Activated CD8-positive, alpha-beta memory T cell treated with anti-CD3 and anti-CD28 coated beads for 1 hour (primary cell): ENCODE results near the gene CALB2.

Experiments
- DNase-seq, 2 donors: peaks; one replicate each; pipeline ENCODE4 v3.0.0-alpha.2; 2020; ENCODE audit warnings: low read depth in 1 of 2; ENCODE audit errors: extremely low read depth in 1 of 2

The CALB2 gene

DNA sequence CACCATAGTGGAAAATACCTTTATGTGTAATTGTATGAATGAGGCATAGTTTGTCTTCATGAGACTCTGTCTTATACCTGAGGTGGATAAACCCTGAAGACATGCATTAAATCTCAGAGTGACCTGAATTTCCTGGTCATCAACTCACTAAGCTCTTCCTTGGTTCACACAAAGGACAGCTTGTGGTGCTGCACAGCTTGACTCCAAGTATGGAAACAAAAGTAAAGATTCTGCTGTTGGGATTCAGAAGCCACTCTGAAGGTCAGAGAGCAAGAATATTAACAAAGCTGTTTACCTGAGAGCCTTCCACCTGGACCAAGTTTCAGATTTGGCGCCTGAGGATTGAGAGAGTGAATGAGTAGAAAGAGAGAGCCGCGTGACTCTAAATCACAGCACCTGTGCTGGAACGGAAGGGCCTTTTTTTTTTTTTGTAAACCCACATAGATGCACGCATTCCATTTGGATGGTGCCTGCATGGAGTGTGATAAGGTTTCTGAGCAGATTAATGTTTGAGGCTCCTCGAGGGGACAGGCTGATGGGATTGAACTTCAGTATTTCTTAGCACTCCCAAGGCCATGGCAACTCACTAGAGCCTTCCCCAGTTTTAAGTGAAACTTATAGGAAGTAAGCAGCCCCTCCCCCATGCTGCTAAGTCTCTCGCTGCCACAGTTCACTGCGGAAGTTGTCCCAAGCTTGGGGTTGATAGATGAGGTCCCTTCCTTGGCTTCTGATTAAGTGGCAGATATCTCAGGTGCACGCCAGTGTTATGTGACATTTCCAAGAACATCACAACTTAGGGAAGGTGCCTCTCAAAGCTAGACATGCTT is 28.7 kb downstream of the CALB2 start:
- DNase-seq: no peak

DNA sequence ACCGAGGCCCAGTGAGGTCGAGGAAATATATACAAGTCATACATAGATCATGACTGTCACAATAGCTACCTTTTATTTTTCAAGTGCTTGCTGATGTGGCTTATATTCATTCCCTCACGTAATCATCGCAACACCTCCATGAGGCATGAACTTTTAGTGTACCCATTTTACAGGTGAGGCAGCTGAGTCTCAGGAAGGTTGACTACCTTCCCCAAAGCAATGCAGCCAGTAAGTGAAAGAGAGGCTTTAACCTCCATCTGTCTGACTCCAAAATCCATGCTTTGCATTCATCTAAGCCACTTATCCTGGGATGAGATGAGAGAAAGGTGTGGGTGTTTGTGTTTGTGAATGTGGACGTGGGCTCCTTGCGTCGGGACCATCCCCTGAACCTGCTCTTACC is 30.8 kb downstream of the CALB2 start:
- DNase-seq: no peak

DNA sequence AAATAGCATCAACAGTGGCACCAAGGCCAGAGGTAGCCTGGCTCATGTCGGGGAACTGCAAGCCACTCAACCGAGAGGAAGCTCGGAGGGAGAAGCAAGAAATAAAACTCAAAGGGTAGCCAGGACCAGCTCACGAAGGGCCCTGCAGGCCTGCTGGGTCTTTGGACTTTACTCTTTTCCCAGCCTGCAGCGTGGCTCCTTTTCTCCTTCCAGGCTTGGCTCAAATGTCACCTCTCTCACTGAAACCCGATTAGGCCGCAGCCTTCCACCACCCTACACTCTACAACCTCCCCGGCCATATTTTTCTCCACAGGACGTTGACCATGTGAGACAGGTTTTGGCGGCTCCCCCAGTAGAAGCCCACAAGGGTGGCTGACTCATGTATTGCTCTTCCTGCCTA is 38.1 kb downstream of the CALB2 start:
- DNase-seq: no peak

DNA sequence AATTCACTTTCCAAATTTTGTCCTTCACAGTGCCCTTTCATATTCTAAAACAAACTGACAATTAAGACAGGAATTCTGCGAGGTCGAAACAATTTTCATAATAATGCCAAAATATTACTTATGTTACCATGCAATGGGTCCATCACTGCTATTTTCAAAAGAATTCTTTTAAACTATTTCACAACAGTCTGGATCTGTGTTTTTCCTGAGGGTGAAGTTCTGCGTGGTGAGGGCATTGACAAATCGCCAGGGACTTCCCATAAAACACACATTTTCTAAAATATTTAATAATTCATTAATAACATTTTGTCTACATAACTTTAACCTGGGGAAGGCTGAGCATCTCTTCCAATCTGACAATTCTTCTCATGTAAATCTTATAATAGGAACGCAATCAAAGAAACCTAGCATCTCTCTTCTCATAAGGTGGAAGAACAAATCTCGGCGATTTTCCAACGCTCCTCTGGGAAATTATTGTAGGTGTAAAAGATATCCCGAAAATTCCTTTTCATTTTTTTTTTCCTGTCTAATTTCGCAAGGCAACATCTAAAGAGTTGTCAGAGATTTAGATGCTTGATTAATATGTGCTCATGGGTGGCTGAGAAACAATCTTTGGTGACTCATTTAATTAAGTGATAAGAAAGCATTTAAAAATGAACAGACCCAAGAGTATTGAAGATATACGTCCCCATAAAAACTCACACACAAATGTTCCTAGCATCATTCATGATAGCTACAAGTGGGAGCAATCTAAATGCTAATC is 41.5 kb downstream of the CALB2 start:
- no peak for DNase-seq

DNA sequence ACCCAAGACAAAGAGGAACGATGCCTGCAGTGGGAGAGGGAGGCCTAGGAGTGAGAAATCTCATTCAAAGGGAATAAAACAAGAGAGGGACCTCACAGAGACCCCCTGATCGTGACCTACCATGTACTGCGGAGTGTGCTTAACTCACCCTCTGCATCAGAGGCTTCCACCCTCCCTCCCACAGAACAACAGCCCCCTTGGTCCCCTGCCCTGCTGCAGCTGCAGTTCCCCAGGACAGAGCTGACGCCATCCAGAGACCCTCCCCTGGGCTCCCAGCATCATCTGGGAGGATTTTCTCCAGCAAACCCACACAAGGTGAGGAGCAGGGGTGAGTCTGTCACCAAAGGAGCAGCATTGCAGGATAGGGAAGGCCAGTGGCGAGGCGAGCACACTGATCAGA is 43.5 kb downstream of the CALB2 start:
- DNase-seq: no peak

DNA sequence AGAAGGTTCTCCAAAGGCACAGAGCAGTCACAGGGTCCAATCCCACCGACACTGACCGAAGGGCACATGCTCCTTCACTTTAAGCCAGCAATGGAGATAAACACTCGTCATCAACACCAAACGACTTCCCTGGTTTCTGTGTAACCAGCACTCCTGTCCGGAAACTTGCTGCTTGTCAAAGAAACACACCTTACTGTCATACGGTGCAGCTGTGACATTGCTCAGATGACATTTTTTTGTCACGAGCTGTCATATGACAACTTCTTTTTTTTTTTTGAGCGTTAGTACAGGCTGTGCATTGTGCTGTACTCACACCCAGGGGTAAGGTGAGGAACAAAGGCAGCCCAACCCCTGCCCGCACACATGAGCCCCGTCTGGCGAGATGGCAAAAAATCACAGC is 44.2 kb downstream of the CALB2 start:
- DNase-seq: no peak

DNA sequence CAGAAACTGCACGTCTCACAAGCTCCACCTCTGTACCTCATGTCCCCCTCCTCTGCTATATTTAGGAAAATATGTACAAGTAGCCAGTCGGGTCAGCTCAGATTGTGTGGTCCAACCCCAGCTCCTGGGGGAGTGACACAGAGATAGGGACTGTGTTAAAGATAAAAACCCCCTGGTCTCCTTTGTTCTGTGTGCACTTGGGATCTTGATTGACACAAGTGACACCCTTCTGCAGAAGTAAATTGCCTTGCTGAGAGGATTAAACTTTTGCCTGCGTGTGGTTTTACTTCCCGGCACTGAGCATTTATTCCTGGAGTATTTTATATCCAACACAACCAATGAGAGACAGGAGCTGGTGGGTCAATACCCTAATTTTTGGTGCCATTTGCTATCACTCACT is 45.8 kb downstream of the CALB2 start:
- DNase-seq: no peak

DNA sequence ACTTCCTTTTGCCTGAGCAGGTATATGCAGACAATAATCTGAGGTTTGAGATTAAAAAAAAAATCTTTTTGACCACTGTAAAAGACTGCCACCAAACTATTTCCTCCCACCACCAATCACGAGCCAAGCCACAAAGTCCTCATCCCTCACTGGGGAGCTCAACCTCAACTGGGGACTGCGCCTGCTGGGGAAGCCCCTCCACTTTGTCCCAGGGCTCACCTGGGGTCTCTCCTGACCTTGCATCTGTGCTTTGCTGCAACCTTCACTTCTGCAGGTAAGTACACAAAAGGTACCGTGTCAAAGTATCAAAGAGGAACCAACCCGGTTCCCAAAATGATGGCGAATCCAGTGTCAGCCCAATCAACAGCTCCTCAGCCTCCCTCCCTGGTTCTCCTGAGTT is 47.8 kb downstream of the CALB2 start:
- DNase-seq: no peak

DNA sequence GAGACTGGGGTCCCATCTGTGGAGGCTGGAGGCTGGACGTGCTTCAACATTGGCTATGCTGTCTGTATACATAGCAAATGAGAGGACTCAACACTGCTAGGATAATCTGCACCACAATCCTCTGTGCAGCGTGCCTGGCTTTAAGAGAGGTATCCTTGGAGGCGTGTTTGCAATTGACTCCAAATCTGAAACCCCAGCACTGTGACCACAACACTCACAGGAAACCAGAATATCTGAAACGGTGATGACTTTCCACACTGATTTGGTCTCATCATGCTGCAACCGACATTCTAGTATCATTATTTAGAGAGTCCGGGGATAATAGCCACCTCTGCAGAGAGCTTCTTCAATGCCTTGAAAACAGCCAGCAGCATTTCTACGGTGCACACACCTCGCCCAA is 48.2 kb downstream of the CALB2 start:
- no peak for DNase-seq

DNA sequence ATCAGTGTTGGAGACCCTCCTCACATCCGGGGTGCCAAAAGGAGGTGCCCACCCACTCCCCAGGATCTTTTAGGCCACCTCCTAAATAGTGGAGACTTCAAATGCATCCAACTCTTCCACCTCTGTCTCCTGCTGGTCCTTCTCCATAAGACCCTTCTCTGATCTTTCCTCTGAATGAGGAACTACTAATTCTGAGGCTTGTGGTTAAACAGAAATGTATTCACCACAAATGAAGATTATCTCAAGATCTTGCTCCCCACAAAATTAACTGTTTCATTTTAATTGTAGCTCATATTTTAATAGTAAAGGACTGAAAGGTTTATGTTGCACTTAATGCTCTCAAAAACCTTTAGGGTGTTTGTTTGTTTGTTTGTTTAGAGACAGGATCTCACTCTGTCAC is 49.2 kb downstream of the CALB2 start:
- DNase-seq: no peak

DNA sequence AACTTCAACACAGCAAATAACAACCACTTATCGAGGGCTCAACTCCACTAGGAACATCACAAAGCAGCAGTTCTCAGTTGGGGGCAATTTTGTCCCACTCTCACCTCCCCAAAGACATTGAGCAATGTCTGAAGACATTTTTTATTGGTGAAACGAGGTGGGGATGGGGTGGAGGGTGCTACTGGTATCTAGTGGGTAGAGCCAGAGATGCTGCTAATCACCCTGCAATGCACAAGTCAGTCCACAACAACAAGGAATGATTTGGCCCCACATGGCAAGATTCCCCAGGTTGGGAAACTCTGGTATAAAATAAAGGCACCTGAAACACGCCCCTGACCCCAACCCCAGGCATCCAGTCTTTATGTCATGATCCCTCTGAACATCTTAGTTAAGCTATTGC is 50.0 kb downstream of the CALB2 start:
- DNase-seq: no peak

DNA sequence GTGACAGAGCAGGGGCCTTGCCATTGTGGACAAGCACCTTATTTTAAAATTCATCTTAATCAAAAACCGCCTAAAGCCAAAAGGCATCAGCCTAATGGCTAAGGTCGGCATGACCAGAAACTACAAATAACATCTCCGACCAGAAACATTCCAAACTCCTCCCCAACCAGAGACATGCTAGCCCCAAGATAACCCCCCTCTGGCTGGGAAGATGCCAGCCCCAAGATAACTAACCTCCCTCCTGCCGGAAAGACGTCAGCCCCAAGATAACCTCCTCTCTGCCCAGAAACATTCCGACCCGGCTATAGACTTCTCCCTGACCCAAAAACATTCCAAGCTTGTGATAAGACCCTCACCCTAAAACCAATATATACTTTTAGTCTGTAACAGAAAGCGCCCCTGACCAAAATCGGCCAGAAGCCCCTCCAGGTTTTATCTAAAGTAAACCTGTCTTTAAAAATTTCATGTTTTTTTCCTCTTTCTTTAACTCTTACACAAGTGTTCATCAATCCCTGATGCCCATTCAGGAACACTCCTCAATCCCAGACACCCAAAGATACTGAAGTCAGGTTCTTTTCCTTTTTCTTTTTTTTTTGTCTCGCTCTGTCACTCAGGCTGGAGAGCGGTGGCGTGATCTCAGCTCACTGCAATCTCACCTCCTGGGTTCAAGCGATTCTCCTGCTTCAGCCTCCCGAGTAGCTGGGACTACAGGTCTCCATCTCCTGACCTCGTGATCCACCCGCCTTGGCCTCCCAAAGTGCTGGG is 50.7 kb downstream of the CALB2 start:
- DNase-seq: no peak

DNA sequence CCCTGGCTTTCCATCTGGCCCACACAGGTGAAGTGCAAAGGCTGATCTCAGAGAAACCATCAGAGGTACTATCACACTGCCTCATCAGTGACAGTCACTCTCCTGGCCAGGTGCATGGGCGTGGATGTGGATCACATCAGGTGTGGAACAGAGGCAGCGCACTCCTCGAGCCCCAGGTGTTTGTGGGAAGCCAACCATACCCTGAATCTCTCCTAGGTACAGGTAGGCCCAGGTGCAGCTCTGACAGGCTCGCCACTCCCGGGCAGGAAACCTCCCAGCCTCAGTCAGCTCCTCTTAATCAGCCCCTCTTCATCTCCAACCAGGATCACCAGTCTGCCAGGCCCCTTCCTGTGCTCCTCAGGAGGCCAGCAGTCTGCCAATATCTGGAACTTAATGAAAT is 51.6 kb downstream of the CALB2 start:
- no peak for DNase-seq

DNA sequence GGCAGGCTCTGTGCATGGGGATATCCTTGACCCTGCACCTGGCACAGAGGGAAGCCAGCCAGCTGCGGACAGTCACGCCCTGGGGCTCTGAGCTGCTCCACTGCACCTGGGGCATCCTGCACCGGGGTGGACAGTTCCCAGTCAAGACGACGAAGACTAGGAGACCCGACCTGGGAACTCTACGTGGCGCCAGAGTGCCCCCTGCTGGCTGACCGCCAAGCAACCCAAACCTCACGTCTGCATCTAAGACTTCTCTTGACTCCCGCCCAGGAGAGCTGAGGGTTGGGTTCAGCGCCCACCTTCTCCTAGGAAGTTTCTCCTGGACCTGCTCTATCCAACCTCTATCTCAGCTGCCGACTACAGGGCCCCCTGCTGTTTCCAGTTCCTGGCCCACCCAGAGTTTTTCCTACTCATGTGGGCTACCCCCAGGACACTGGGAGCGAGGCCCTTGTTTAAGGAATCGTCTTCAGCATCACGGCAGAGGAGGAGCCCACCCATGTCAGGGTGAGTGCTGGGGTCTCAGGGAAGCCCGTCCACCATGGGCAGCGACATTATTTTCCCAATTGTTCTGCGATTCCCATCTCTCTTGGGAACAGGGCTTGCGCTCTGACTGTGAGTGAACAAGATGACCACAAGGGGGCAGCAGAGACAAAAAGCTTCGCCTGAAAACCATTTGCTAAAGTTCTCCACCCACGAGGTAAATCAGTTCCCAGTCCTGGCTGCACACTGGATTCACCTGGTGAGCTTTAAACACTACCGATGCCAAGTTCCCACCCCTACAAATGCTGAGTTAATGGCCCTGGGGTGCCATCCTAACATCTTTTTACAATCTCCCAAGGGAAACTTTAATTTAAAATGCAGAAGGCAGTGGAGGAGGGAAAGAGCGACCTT is 54.0 kb downstream of the CALB2 start:
- DNase-seq: peak; percentile 40 to 49

DNA sequence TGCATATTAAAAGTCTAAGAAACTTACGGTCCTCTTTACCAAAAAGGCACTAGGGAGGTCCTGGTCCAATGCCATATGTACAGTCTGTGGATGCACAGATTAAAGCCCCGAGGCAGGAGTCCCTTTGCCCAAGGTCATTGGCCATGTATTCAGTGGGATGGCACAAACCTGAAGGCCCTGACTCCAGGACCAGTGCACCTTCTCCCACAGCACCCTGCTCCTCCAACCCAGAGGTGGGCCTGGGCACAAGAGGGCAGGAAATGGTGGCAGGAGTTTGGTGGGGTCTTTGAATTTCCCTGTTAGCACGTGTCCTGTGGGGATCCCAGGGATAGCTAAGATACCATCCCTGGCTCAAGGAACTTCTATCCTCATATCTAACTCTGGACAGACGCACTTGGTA is 54.8 kb downstream of the CALB2 start:
- no peak for DNase-seq

DNA sequence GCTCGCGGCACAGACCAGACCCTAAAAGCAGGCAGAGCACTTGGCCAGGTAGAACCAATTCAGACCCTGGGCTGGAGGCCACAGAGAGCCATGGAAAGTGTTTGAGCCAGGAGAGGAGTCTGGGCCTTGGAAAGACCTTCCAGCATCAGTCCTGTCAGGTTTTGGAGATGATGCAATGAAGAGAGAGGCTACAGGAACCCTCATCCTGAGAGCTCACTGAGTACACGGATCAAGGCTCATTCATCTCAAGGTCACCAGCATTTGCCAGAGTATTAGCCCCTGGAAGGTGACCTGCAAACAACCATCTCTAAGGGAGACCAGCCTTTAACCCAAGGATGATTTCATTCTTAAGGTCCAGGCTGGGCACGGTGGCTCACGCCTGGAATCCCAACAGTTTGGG is 55.5 kb downstream of the CALB2 start:
- no peak for DNase-seq

DNA sequence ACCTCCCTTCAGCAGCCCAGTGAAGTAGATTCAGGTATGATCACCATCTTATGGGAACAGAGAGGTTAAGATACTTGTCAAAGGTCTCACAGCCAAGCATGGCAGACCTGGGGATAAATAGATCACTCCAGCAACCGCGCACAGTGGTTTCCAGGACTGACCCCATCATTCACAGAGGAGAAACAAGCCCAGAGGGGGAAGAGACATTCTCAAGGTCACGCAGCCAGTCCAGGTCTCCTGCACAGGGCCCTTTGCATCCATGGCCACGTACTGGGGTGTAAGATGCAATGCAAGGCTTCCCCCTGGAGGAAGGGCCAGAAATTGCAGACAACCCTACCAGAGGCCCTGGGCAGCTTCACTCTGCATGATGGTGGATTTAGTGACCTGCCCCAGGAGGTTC is 63.4 kb downstream of the CALB2 start:
- no peak for DNase-seq

DNA sequence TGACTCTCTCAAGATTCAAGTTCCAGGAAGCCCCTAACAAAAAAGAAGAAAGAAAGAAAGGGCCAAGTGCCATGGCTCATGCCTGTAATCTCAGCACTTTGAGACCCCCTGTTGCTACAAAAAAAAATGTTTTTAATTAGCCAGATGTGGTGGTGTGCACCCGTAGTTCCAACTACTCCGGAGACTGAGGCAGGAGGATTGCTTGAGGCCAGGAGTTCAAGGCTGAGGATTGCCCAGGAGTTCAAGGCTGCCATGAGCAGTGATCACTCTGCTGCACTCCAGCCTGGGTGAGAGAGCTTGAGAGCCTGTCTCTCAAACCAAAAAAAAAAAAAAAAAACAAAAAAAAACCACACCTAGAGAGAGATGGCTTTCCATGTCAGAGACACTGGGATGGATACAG is 64.5 kb downstream of the CALB2 start:
- DNase-seq: no peak

DNA sequence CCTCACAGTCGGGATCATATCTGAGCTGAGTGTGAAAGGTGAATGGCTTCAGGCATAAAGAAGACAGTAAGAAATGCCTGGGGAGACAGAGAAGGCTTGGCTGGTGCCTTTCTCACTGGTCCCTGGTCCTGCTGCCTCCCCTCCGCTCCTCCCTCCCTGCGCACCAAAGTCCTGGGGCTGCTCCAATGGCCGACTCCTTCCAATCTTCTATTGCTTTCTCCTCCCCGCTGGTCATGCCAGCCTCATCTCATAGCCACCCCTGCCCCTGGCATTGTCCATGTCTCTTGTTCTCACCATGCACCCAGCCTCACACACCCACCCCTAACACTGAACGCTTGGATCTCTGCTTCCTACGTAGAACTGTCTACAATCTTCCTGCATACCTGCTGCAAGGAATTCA is 65.3 kb downstream of the CALB2 start:
- no peak for DNase-seq

DNA sequence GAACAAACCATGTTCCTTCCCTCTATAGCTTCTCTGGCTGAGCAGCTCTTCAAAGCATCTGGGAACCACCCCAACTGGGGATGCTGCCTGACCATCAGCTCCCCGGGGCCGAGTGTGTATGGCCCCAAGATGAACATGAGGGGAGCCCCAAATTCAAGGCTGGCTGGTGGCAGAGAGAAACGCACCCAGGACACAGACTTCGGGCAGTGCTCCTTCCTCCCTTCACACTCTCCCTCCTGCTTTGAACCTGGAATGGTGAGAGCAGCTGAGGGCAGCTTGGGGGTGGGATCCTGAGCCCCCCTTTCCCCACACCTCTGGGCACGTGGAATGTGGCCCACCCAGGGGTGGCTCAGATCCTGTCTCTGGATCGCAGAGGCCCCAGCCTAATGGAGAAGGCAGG is 66.1 kb downstream of the CALB2 start:
- no peak for DNase-seq

DNA sequence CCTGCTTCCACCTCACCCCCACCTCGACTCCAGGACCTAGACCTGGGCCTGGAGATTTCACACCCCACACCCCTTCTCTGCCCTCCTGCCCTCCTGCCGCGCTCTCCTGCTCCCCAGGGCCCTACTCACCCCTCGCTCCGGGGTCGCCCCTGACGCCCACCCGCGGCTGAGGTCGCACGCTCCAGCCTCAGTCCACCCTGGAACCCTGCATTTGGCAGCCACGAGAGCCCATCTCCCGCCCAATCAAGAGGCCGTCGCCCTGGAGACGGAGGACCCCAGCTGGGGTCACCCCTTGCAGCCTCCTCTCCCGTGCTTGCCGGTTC is 67.2 kb downstream of the CALB2 start:
- no peak for DNase-seq
